Activated B cell treated with CpG ODN at 0.5 μM for 24 hours (primary cell): ENCODE measurements around the gene NPL. TPM values are rescaled to one million over a fixed set of nuclear protein-coding genes. Genes with fewer than 3 reads are reported as not detected.

Experiments used
- ATAC-seq: fragments of 200-7000 bp; cut with Tn5 transposase; one replicate; pipeline ENCODE4 v1.10.0; 2021; ENCODE audit warnings: low read depth, mild to moderate bottlenecking, moderate library complexity
- CTCF ChIA-PET: fragments of 350-600 bp; sonication (Branson Sonifier 250); formaldehyde crosslinking; loops from one replicate; lab custom pipeline; 2021; ENCODE audit warnings: antibody characterized with exemption; lab: Charles Lee
- POLR2A ChIA-PET: fragments of 350-600 bp; sonication (Branson Sonifier 250); formaldehyde crosslinking; loops from one replicate; lab custom pipeline; 2021; ENCODE audit warnings: antibody characterized with exemption; lab: Charles Lee
- DNase-seq: peaks from one replicate; pipeline ENCODE4 v3.0.0; 2022
- H3K27ac Mint-ChIP-seq: one replicate; pipeline ENCODE4 v1.8.0; 2020; ENCODE audit warnings: mixed read lengths
- H3K27me3 Mint-ChIP-seq: one replicate; pipeline ENCODE4 v1.8.0; 2021; ENCODE audit warnings: mixed read lengths
- H3K36me3 Mint-ChIP-seq: one replicate; pipeline ENCODE4 v1.8.0; 2021; ENCODE audit warnings: low read depth, mixed read lengths
- H3K4me1 Mint-ChIP-seq: one replicate; pipeline ENCODE4 v1.8.0; 2021; ENCODE audit warnings: mixed read lengths
- H3K4me3 Mint-ChIP-seq: one replicate; pipeline ENCODE4 v1.8.0; 2020; ENCODE audit warnings: mild to moderate bottlenecking, mixed read lengths
- H3K9me3 Mint-ChIP-seq: one replicate; pipeline ENCODE4 v1.8.0; 2020; ENCODE audit warnings: mixed read lengths
- intact Hi-C: fragments of 100-400 bp; cut with micrococcal nuclease; formaldehyde crosslinking; loops from one replicate; pipeline ENCODE4 v1.15.1; 2024
- total RNA-seq: library from RNA; stranded (reverse); gene quantifications from 2 replicates; pipeline ENCODE4 v1.2.3, GENCODE V29; 2022
- TF ChIP-seq, protein P1 (sequence below): fragments of 200-600 bp; IDR thresholded peaks from one replicate; pipeline ENCODE4 v1.8.0; 2022; ENCODE audit warnings: antibody characterized with exemption, mild to moderate bottlenecking

The NPL gene
- total RNA-seq, 1 donor from 2014 or later: 2.9 TPM

GRCh38 chr1:182809414-182809957, 19.9 kb downstream of the NPL start:
- POLR2A ChIA-PET: no interaction called here

GRCh38 chr1:182811975-182812722, 22.6 kb downstream of the NPL start:
- Mint-ChIP-seq H3K4me3 (no peak overlapping the region), H3K36me3 (peaks cover 4% of the 10 kb centered on the region), H3K4me1 (no peaks in the 10 kb centered on the region), H3K9me3 (no peaks in the 10 kb centered on the region), H3K27ac (no peak overlapping the region), H3K27me3 (no peaks in the 10 kb centered on the region)
- ChIA-PET POLR2A (no interaction called here), CTCF (no interaction called here)
- intact Hi-C loops: no loop called here
- TF ChIP-seq, protein P1, sequence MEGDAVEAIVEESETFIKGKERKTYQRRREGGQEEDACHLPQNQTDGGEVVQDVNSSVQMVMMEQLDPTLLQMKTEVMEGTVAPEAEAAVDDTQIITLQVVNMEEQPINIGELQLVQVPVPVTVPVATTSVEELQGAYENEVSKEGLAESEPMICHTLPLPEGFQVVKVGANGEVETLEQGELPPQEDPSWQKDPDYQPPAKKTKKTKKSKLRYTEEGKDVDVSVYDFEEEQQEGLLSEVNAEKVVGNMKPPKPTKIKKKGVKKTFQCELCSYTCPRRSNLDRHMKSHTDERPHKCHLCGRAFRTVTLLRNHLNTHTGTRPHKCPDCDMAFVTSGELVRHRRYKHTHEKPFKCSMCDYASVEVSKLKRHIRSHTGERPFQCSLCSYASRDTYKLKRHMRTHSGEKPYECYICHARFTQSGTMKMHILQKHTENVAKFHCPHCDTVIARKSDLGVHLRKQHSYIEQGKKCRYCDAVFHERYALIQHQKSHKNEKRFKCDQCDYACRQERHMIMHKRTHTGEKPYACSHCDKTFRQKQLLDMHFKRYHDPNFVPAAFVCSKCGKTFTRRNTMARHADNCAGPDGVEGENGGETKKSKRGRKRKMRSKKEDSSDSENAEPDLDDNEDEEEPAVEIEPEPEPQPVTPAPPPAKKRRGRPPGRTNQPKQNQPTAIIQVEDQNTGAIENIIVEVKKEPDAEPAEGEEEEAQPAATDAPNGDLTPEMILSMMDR: no peak
- DNase-seq (no peak), ATAC-seq (no peak)

More at GRCh38 chr1:182809414-182809957, 19.9 kb downstream of the NPL start:
- no peak for ATAC-seq
- Mint-ChIP-seq H3K27me3 (no peaks in the 10 kb centered on the region), H3K9me3 (no peaks in the 10 kb centered on the region), H3K36me3 (no peaks in the 10 kb centered on the region), H3K27ac (no peak overlapping the region), H3K4me1 (no peaks in the 10 kb centered on the region), H3K4me3 (no peak overlapping the region)
- no peak for DNase-seq
- CTCF ChIA-PET: no interaction called here
- TF ChIP-seq, protein P1: no peak
- intact Hi-C loops: no loop called here

- DNase-seq (no peak), ATAC-seq (no peak)
- H3K36me3 Mint-ChIP-seq: peaks cover 4% of the 10 kb centered on the region
- H3K27ac Mint-ChIP-seq: no peak overlapping the region
- TF ChIP-seq, protein P1: no peak
- ChIA-PET POLR2A (no interaction called here), CTCF (no interaction called here)
- H3K4me3 Mint-ChIP-seq: no peak overlapping the region
- H3K4me1 Mint-ChIP-seq: peaks cover 13% of the 10 kb centered on the region
- intact Hi-C loops: no loop called here
- H3K9me3 Mint-ChIP-seq: no peaks in the 10 kb centered on the region
- no peaks in the 10 kb centered on the region for H3K27me3 Mint-ChIP-seq
Measured at GRCh38 chr1:182816863-182817262, 27.3 kb downstream of the NPL start.

DNA sequence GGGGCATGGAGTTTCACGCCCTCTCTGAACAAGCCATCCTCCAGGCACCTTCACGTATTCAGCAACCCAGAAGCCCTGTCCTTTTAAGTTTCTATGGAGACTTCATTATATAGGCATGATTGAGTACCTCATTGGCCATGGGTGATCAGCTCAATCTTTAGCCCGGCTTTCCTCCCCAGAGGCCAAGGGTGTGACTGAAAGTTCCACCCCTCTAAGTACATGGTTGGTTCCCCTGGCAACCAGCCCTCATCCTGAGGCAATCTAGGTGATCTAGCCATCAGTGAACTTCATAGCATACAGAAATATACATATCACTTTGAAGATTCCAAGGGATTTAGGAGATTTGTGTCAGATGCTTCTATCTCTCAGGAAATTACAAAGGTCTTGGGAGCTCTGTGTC, 28.2 kb downstream of the NPL start:
- no peak for DNase-seq
- Mint-ChIP-seq H3K27me3 (no peaks in the 10 kb centered on the region), H3K27ac (no peak overlapping the region), H3K4me1 (peaks cover 13% of the 10 kb centered on the region), H3K9me3 (no peaks in the 10 kb centered on the region), H3K4me3 (no peak overlapping the region), H3K36me3 (peaks cover 4% of the 10 kb centered on the region)
- POLR2A ChIA-PET: no interaction called here
- ATAC-seq: peak; percentile 79
- intact Hi-C loops: no loop called here
- CTCF ChIA-PET: no interaction called here
- TF ChIP-seq, protein P1: no peak

GRCh38 chr1:182823220-182823619, 33.6 kb downstream of the NPL start:
- intact Hi-C loops: no loop called here
- Mint-ChIP-seq H3K4me1 (peaks cover 5% of the 10 kb centered on the region), H3K27me3 (no peaks in the 10 kb centered on the region), H3K4me3 (no peak overlapping the region), H3K36me3 (no peaks in the 10 kb centered on the region), H3K27ac (no peak overlapping the region), H3K9me3 (no peaks in the 10 kb centered on the region)
- TF ChIP-seq, protein P1: no peak
- POLR2A ChIA-PET: no interaction called here
- CTCF ChIA-PET: no interaction called here
- DNase-seq (no peak), ATAC-seq (no peak)
